ENCODE measurements around the gene AAMP.
A peak's percentile ranks its signal among the peaks of the same experiment; 100 is the strongest.
"Not testable (repeated sequence)": the region's sequence is repeated elsewhere in the genome, so short reads cannot be mapped to it uniquely, and the experiment has no call there.

Gene AAMP

GRCh38 chr2:218269900-218270720 is at the start of gene AAMP, which contains the start of gene PNKD:
Gene AAMP, minus strand, starts transcription at chr2:218270137. Its CDS starts 51 bp downstream, at chr2:218270086.
Gene PNKD, plus strand, starts transcription at chr2:218270519. Its CDS starts 17 bp downstream, at chr2:218270536.
- DNase-seq: peak; percentile 100

GRCh38 chr2:218318241-218318640 is 48.3 kb upstream of the AAMP start:
- no peak for DNase-seq

- DNase-seq: no peak
Observed at GRCh38 chr2:218317835-218318234, 47.9 kb upstream of the AAMP start.

DNA sequence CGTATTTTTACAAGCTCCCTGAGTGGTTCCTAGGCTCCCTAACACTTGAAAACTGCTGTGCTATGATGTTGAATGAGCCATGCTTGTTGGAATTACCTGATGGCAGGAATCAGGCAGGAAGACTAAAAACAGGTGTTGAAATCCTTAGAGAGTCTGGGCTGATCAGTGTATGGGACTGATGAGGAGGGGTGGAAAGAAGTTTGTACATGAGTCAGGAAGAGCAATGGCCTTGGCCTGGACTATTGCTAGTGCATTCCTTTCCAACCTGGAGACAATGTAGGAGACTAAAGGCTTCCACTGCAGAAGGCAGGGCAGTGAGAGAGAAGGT is 47.3 kb upstream of the AAMP start:
- DNase-seq: no peak

- no peak for DNase-seq
Observed at GRCh38 chr2:218315397-218315796, 45.5 kb upstream of the AAMP start.

- not testable (repeated sequence) for DNase-seq
Observed at GRCh38 chr2:218314764-218315163, 44.8 kb upstream of the AAMP start.

- no peak for DNase-seq
Observed at GRCh38 chr2:218313356-218313755, 43.4 kb upstream of the AAMP start.

DNA sequence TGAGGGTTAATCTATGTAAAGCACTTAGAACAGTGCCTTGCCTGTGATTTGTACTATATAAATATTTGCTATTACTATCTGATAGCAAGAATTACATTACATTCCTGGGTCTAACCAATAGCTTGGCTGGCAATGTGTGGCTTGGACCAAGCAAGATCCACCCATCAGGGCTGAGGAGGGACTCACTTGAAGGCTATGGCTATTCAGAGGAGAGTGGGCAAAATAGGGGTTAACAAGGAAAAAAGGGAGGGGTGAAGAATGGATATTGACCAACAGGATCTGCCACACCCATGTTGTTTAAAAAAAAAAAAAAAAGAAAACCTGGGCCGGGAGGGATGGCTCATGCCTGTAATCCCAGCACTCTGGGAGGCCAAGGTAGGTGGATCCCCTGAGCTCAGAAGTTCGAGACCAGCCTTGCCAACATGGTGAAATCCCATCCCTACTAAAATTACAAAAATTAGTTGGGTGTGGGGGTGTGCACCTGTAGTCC is 42.4 kb upstream of the AAMP start:
- no peak for DNase-seq

- DNase-seq: not testable (repeated sequence)
Observed at GRCh38 chr2:218311541-218312266, 41.8 kb upstream of the AAMP start.

DNA sequence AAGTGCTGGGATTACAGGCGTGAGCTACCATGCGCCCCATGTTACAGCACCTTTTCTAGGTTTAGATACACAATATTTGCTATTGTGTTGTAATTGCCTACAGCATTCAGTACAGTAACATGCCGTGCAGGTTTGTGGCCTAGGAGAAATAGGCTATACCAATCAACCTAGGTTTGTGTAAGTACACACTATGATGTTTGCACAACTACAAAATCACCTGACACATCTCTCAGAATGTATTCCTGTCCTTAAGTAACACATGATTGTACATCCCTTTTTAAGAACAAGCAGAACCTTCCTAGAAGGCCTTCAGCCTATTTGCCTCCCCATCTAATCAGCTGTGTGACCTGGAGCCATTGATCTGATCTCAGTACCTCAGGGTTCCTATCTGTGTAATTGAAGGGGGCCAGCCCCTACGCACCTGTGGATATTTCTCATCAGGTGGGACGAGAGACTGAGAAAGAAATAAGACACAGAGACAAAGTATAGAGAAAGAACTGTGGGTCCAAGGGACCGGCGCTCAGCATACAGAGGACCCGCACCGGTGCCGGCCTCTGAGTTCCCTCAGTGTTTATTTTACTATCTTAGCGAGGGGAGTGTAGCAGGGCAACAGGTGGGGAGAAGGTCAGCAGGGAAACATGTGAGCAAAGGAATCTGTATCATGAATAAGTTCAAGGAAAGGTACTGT is 41.1 kb upstream of the AAMP start:
- DNase-seq: no peak

DNA sequence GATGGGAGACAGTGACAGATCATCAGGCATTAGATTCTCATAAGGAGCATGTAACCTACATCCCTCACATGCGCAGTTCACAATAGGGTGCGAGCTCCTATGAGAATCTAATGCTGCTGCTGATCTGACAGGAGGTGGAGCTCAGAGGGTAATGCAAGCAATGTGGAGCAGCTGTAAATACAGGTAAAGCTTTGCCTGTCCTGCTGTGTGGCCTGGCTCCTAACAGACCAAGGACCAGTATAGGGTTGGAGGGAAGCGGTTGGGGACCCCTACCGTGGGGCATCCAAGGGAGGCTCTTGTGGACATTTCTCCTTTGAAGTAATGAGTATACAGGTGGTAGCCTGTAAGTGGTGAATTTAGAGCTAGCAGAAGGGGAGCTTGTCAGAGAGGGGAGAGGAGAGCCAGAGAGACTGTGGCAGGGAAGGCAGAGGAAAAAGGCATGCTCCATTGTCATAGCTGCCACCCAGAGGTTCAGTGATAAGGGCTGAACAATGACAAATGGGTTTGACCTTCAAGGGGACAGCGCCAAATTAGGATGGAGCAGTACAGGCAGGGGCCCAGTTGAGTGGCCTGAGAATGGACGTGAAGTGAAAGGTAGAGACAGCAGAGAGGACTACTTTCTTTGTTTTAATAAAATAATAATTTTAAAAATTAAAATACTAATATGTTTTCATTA is 37.6 kb upstream of the AAMP start:
- DNase-seq: no peak

DNA sequence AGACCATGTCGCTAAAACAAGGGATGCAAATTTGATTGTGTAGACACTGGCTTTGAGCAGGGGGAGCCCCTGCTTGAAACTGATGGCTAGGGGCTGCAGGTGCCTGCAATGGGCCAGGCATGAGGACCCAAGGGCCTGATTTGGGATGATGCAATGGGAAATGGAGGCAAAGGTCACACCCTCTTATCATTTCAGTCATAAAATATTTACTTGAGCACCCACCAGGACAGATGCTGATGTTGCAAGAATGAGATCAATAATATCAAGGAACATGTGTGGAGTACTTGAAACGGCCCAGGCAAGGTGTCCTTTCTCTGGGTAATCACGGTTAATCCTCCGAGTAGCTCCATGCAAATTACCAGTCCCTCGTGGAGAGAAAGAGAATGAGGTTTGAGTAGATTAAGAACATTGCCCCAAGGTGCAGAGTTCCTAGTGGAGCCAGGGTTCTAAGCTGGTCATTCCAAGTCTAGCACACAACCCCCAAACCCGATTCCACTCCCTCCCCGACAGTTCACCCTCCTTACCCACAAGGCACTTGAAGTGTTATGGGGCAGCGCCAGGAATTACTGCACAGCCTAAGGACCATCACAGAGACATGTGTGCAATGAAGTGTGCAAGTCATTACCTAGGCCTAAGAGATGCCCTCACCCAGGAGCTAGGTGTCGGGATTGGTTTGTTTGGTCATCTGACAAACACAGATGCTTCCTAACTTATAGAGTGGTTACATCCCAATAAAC is 36.4 kb upstream of the AAMP start:
- DNase-seq: no peak

DNA sequence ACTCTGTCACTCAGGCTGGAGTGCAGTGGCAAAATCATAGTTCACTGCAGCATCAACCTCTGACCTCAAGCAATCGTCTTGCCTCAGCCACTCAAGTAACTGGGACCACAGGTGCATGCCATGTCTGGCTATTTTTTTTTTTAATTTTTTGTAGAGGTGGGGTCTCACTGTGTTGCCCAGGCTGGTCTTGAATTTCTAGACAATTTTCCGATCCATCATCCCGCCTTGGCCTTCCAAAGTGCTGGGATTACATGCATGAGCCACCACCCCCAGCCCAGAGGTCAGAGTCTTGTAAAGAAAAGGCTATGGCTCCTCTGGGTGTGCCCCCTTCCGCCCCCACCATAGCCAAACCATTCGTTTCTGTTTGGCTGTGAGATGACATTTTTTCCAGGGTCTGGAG is 35.4 kb upstream of the AAMP start:
- DNase-seq: no peak

GRCh38 chr2:218301176-218301819 is 31.4 kb upstream of the AAMP start:
- peak; percentile 75 for DNase-seq

DNA sequence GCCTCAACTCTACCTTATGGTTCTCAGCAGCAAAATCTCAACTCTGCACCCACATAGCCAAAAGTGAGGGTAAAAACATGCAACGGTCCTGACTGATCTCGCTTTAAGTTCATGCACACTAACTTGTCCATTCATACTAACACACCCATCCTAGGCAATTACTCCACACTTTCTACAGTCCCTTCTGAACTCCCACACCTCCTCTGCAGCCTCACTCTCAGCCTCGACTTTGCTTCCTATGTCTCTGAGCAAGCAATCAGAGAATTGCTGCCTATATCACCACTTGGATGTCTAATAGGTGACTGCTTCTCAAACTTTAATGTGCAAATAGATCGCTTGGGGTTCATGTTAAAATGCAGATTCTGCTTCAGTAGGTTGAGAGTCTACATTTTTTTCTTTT is 30.2 kb upstream of the AAMP start:
- DNase-seq: no peak

DNA sequence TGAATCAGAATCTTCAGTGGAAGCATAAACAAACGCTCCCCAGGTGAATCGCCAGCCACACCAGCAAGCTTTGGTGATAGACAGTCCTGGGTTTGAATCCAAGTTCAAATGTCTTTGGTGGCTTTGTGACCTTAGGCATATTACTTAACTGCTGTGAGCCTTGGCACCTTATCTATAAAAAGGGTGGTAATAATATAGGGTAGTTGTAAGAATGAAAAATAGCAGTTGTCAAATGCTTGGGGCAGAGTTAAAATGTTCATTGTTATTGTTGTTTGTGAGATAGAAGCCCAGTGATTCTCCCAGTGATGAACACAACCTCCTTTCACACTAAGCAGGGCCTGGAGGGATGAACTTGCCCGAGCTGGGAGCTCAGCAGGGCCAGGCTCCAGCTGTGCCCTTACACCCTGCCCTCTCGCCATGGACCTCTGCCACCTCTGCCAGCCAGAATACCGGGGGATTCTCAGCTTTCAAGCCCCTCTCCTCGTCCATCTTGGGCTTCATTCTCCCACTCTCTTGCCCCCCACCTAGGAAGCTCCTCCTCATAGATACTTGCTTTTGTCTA is 28.5 kb upstream of the AAMP start:
- no peak for DNase-seq

DNA sequence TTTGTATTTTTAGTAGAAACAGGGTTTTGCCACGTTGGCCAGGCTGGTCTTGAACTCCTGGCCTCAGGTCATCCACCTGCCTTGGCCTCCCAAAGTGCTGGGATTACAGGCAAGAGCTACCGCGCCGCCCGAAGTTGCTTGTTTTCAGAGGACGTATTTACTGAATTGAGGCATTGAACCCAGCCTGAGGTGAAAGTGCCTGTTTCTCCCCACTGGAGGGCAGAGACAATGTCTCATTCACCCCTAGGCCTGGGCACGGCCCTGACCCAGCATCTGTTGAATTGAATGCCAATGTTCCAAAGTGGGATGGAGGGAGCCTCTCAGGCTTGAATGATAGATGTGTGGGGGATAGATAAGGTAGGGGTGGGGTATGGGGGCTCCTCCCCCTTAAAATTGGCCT is 26.9 kb upstream of the AAMP start:
- no peak for DNase-seq

- DNase-seq: no peak
Observed at GRCh38 chr2:218296200-218296599, 26.3 kb upstream of the AAMP start.

GRCh38 chr2:218295029-218295428 is 25.1 kb upstream of the AAMP start:
- DNase-seq: no peak

- DNase-seq: no peak
Observed at GRCh38 chr2:218294430-218295022, 24.6 kb upstream of the AAMP start.
